Measurements from ENCODE around the gene CPD.
"Not testable (repeated sequence)": the region's sequence is repeated elsewhere in the genome, so short reads cannot be mapped to it uniquely, and the experiment has no call there.

CPD gene

DNA sequence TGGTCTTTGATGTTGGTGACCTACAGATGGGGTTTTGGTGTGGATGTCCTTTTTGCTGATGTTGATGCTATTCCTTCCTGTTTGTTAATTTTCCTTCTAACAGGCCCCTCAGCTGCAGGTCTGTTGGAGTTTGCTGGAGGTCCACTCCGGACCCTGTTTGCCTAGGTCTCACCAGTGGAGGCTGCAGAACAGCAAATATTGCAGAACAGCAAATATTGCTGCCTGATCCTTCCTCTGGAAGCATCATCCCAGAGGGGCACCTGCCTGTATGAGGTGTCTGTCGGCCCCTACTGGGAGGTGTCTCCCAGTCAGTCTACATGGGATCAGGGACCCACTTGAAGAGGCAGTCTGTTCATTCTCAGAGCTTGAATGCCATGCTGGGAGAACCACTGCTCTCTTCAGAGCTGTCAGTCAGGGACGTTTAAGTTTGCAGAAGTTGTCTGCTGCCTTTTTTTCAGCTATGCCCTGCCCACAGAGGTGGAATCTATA is 33.3 kb downstream of the CPD start:
- H3K4me1 Mint-ChIP-seq (ENCODE audit: low read depth) = peaks cover 12% of the 10 kb centered on the region
- H3K36me3 Mint-ChIP-seq (ENCODE audit: low read depth); intact Hi-C loops (cut with micrococcal nuclease); H3K9me3 Mint-ChIP-seq; H3K27me3 Mint-ChIP-seq; H3K4me3 Mint-ChIP-seq; H3K27ac Mint-ChIP-seq: not testable (repeated sequence)

DNA sequence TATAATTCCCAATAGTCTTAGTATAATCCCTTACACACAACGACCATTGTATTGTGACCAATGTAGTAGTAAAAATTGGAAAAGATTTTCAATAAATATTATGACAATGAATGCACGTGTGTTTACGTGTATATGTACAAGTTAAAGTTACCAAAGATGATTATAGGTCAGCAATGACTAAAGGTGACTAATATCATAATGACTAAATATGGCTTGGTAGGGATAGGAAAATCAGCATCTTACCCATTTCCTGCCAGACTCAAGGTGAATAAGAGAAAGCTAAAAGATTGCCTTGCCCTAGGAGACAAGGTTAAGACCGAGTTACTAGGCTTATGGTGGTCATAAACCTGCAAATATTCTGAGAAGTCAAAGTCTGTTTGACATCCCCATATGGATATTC is 34.4 kb downstream of the CPD start:
- H3K9me3 Mint-ChIP-seq = no peaks in the 10 kb centered on the region
- no peaks in the 10 kb centered on the region for H3K27me3 Mint-ChIP-seq
- no peak overlapping the region for H3K27ac Mint-ChIP-seq
- intact Hi-C loops (cut with micrococcal nuclease) = no loop called here
- no peak overlapping the region for H3K4me3 Mint-ChIP-seq
- H3K4me1 Mint-ChIP-seq (ENCODE audit: low read depth) = peaks cover 11% of the 10 kb centered on the region
- no peaks in the 10 kb centered on the region for H3K36me3 Mint-ChIP-seq (ENCODE audit: low read depth)

- Mint-ChIP-seq H3K9me3 (no peaks in the 10 kb centered on the region), H3K4me1 (ENCODE audit: low read depth) (peaks cover 5% of the 10 kb centered on the region), H3K27me3 (no peaks in the 10 kb centered on the region), H3K4me3 (no peak overlapping the region), H3K27ac (no peak overlapping the region), H3K36me3 (ENCODE audit: low read depth) (no peaks in the 10 kb centered on the region)
- intact Hi-C loops (cut with micrococcal nuclease) = no loop called here
Observed at GRCh38 chr17:30414486-30414885, 35.8 kb downstream of the CPD start.

DNA sequence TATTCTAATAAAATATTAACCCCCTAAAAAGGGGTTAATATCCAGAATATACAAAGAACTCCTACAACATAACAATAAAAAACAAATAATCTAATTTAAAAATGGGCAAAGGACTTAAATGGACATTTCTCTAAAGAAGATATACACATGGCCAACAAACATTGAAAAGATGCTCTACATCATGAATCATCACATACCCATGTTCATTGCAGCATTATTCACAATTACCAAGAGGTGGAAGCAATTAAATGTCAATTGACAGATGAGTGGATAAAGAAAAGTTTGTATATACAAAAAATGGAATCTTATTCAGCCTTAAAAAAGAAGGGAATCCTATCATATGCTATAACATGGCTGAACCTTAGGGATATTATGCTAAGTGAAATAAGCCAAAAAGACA is 36.8 kb downstream of the CPD start:
- H3K36me3 Mint-ChIP-seq (ENCODE audit: low read depth) = peaks cover under 1% of the 10 kb centered on the region
- intact Hi-C loops (cut with micrococcal nuclease) = no loop called here
- no peaks in the 10 kb centered on the region for H3K27me3 Mint-ChIP-seq
- H3K4me3 Mint-ChIP-seq = no peak overlapping the region
- no peak overlapping the region for H3K27ac Mint-ChIP-seq
- peaks cover 5% of the 10 kb centered on the region for H3K4me1 Mint-ChIP-seq (ENCODE audit: low read depth)
- no peaks in the 10 kb centered on the region for H3K9me3 Mint-ChIP-seq

DNA sequence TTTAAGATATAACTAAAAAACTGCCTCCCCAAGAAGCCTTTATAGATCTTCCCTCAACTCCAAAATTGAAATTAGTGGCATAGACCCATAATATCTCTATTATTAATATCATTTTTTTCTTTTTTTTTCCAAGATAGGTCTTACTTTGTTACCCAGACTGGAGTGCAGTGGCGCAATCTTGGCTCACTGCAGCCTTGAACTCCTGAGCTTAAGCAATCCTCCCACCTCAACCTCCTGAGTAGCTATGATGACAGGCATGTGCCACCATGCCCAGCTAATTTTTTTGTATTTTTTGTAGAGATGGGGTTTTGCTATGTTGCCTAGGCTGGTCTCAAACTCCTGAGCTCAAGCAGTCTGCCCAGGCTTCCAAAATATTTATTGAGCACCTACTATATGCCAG is 39.3 kb downstream of the CPD start:
- H3K9me3 Mint-ChIP-seq; H3K27ac Mint-ChIP-seq; H3K4me3 Mint-ChIP-seq; intact Hi-C loops (cut with micrococcal nuclease); H3K27me3 Mint-ChIP-seq; H3K4me1 Mint-ChIP-seq (ENCODE audit: low read depth): not testable (repeated sequence)
- H3K36me3 Mint-ChIP-seq (ENCODE audit: low read depth) = peaks cover 22% of the 10 kb centered on the region

DNA sequence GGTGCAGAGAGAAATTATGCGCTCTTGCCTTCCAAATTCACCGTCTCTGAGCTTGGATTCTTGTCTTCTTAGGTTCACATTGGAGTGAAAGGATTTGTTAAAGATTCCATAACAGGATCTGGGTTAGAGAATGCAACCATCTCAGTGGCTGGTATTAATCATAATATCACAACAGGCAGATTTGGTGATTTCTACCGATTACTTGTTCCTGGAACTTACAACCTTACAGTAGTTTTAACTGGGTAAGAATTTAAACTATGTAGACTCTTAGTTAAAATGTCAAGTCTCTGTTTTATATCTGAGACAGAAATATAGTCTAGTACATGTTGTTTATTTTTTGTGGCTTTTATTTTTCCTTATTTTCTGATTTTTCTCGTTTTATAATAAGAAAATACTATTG is 42.9 kb downstream of the CPD start:
- peaks cover 42% of the 10 kb centered on the region for H3K36me3 Mint-ChIP-seq (ENCODE audit: low read depth)
- H3K27ac Mint-ChIP-seq = no peak overlapping the region
- H3K4me3 Mint-ChIP-seq = no peak overlapping the region
- H3K4me1 Mint-ChIP-seq (ENCODE audit: low read depth) = no peaks in the 10 kb centered on the region
- H3K27me3 Mint-ChIP-seq = no peaks in the 10 kb centered on the region
- H3K9me3 Mint-ChIP-seq = no peaks in the 10 kb centered on the region
- intact Hi-C loops (cut with micrococcal nuclease) = no loop called here

DNA sequence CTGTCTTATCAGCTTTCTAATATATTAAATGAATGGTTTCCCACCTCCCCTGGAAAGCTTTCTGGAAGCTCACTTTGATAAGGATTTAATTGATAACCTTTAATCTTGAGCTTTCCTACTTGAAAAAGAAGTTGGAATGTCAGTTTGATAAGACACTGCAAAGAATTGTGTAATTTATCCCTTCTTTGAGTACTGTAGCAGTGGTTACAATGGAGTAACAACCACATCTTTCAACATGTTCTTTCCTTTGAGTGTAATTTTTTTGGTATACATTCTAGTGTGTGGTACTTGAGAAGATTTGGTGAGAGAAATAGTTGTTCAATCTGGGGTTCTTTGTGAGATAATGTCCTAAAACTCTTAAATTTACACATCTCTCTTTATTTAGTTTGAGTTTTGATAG is 43.4 kb downstream of the CPD start:
- intact Hi-C loops (cut with micrococcal nuclease) = no loop called here

DNA sequence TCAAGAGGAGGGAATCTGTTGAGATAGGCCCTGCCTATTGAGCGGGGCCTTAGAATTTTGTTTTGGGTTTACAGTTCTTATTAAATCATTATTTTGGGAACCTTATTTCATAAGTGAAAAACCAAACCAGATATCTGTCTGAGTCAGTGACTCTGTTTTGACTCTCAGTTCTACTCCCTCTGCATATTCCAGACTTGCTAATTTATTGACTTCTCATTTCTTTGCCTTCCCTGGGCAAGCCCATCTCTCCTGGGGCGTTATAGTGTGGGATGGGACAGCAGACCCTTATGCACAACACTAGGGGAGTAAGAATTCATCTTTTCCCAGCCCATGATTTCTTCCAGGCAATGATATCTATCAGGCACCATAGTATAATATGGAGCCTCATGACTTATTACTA is 45.7 kb downstream of the CPD start:
- intact Hi-C loops (cut with micrococcal nuclease) = no loop called here
- H3K4me3 Mint-ChIP-seq = no peak overlapping the region
- no peaks in the 10 kb centered on the region for H3K9me3 Mint-ChIP-seq
- no peaks in the 10 kb centered on the region for H3K4me1 Mint-ChIP-seq (ENCODE audit: low read depth)
- peaks cover 60% of the 10 kb centered on the region for H3K36me3 Mint-ChIP-seq (ENCODE audit: low read depth)
- H3K27ac Mint-ChIP-seq = no peak overlapping the region
- no peaks in the 10 kb centered on the region for H3K27me3 Mint-ChIP-seq

More for the DNA sequence above, 43.4 kb downstream of the CPD start:
- Mint-ChIP-seq H3K4me1 (ENCODE audit: low read depth) (no peaks in the 10 kb centered on the region), H3K27me3 (no peaks in the 10 kb centered on the region), H3K4me3 (no peak overlapping the region), H3K27ac (no peak overlapping the region), H3K36me3 (ENCODE audit: low read depth) (peaks cover 42% of the 10 kb centered on the region), H3K9me3 (no peaks in the 10 kb centered on the region)

DNA sequence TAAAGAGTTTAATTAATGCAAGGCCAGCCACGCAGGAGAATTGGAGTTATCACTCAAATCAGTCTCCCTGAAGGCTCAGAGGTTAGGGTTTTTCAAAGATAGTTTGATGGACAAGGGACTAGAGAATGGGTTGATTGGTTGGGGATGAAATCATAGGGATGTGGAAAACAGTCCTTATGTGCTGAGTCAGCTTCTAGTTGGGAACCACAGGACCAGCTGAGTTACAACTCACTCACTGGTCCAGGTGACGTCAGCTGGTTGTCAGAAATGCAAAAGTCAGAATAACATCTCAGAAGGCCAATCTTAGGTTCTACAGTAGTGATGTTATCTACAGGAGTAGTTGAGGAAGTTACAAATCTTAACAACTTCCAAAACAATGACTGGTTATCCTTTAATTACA is 47.6 kb downstream of the CPD start:
- no peaks in the 10 kb centered on the region for H3K27me3 Mint-ChIP-seq
- intact Hi-C loops (cut with micrococcal nuclease) = no loop called here
- peaks cover 62% of the 10 kb centered on the region for H3K36me3 Mint-ChIP-seq (ENCODE audit: low read depth)
- no peak overlapping the region for H3K27ac Mint-ChIP-seq
- no peaks in the 10 kb centered on the region for H3K4me1 Mint-ChIP-seq (ENCODE audit: low read depth)
- H3K4me3 Mint-ChIP-seq = no peak overlapping the region
- no peaks in the 10 kb centered on the region for H3K9me3 Mint-ChIP-seq

DNA sequence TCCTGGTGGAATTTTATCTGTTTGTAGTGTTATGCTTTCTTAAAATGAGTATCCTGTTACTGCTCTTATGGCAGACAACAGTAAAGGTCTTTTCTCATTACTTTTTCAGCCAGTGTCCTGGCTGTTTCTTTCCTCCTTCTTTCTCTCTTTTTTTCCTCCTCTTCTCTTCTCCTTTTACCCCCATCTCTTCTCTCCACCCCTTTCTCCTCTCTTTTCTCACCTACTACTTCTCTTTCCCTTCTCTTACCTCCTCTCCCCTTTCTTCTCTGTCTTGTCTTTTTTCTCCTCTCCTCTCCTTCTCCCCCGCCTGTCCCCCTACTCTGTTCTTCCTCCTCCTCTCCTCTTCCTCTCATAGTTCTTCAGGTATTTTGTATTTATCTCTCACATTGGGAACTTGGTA is 48.9 kb downstream of the CPD start:
- intact Hi-C loops (cut with micrococcal nuclease) = no loop called here
- Mint-ChIP-seq H3K4me1 (ENCODE audit: low read depth) (no peaks in the 10 kb centered on the region), H3K9me3 (no peaks in the 10 kb centered on the region), H3K27me3 (no peaks in the 10 kb centered on the region), H3K4me3 (no peak overlapping the region), H3K36me3 (ENCODE audit: low read depth) (peaks cover 65% of the 10 kb centered on the region), H3K27ac (no peak overlapping the region)

- Mint-ChIP-seq H3K9me3 (no peaks in the 10 kb centered on the region), H3K27me3 (no peaks in the 10 kb centered on the region), H3K4me3 (no peak overlapping the region), H3K27ac (no peak overlapping the region), H3K4me1 (ENCODE audit: low read depth) (peaks cover 10% of the 10 kb centered on the region), H3K36me3 (ENCODE audit: low read depth) (peaks cover 65% of the 10 kb centered on the region)
- intact Hi-C loops (cut with micrococcal nuclease) = no loop called here
Observed at GRCh38 chr17:30429155-30429554, 50.4 kb downstream of the CPD start.

DNA sequence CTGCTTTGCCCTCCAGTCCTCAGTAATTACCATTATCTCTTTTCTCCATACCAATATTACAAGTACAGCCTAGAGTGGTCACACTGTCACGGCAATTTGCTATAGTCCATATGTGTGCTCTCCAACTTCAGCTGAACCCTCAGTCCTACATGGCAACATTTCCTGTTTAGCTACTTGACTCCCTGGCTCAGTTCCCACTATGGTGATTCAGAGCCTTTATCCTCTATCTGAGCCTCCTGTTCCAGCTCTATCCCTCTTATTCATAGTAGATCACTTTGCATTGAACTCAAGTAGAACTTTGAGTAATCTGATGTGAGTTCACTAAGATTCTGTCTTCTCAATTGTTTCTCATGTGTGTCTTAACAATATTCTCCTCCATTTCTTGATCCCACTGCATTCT is 54.8 kb downstream of the CPD start:
- Mint-ChIP-seq H3K4me3 (no peak overlapping the region), H3K9me3 (no peaks in the 10 kb centered on the region), H3K27ac (no peak overlapping the region), H3K36me3 (ENCODE audit: low read depth) (peaks cover 61% of the 10 kb centered on the region), H3K4me1 (ENCODE audit: low read depth) (peaks cover 20% of the 10 kb centered on the region), H3K27me3 (no peaks in the 10 kb centered on the region)
- intact Hi-C loops (cut with micrococcal nuclease) = no loop called here

DNA sequence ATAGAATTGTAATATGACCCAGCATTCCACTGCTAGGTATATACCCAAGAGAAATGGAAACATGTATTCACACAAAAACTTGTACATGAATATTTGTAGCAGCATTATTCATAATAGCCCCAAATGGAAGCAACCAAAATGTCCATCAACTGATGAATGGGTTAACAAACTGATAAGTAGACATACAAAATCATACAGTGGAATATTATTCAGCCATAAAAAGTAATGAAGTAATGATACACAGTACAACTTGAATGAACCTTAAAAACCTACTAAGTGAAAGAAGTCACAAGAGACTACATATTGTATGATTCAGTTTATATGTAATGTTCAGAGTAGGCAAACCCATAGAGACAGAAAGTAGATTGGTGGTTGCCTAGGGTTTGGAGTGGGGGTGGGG is 58.0 kb downstream of the CPD start:
- no peaks in the 10 kb centered on the region for H3K27me3 Mint-ChIP-seq
- no peak overlapping the region for H3K4me3 Mint-ChIP-seq
- H3K36me3 Mint-ChIP-seq (ENCODE audit: low read depth) = peaks cover 40% of the 10 kb centered on the region
- H3K27ac Mint-ChIP-seq = no peak overlapping the region
- intact Hi-C loops (cut with micrococcal nuclease) = no loop called here
- H3K9me3 Mint-ChIP-seq = no peaks in the 10 kb centered on the region
- peaks cover 20% of the 10 kb centered on the region for H3K4me1 Mint-ChIP-seq (ENCODE audit: low read depth)

DNA sequence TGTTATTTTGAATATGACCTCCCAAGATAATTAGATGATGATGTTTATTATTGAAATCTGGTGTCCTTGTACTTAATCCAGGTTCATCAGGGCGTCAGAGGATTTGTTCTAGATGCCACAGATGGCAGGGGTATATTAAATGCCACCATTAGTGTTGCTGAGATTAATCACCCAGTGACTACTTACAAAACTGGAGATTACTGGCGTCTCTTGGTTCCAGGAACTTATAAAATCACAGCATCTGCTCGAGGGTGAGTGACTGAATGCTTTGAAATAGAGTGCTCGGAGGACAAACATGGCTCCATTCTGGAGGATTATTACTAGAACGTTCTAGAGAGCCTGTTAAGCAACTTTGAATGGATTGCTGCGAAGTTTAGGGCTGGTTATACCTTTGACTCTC is 65.0 kb downstream of the CPD start:
- Mint-ChIP-seq H3K9me3 (no peaks in the 10 kb centered on the region), H3K36me3 (ENCODE audit: low read depth) (peaks cover 32% of the 10 kb centered on the region), H3K27ac (no peak overlapping the region), H3K27me3 (no peaks in the 10 kb centered on the region), H3K4me1 (ENCODE audit: low read depth) (no peaks in the 10 kb centered on the region), H3K4me3 (no peak overlapping the region)
- intact Hi-C loops (cut with micrococcal nuclease) = no loop called here

DNA sequence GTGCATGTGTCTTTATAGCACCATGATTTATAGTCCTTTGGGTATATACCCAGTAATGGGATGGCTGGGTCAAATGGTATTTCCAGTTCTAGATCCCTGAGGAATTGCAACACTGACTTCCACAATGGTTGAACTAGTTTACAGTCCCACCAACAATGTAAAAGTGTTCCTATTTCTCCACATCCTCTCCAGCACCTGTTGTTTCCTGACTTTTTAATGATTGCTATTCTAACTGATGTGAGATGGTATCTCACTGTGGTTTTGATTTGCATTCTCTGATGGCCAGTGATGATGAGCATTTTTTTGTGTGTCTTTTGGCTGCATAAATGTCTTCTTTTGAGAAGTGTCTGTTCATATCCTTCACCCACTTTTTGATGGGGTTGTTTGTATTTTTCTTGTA is 67.9 kb downstream of the CPD start:
- H3K27me3 Mint-ChIP-seq; H3K4me1 Mint-ChIP-seq (ENCODE audit: low read depth); H3K27ac Mint-ChIP-seq; H3K9me3 Mint-ChIP-seq; intact Hi-C loops (cut with micrococcal nuclease); H3K4me3 Mint-ChIP-seq: not testable (repeated sequence)
- H3K36me3 Mint-ChIP-seq (ENCODE audit: low read depth) = peaks cover 56% of the 10 kb centered on the region

Data from dendritic cell treated with granulocyte-macrophage colony-stimulating factor and Interleukin-4, amounts not matched to agents 40 ng/mL and 50 ng/mL, for 4 days (primary cell).